Chondrocyte (in vitro differentiated cells): ENCODE measurements around the gene RMND1. TPM values are rescaled to one million over a fixed set of nuclear protein-coding genes. Genes with fewer than 3 reads are reported as not detected.
A peak's percentile ranks its signal among the peaks of the same experiment; 100 is the strongest.

Experiments
- DNase-seq: peaks from one replicate; pipeline ENCODE4 v3.0.0; 2021; ENCODE audit warnings: mixed read lengths, low spot score
- H3K27ac Mint-ChIP-seq: one replicate; pipeline ENCODE4 v1.8.0; 2021; ENCODE audit warnings: mild to moderate bottlenecking, moderate library complexity, mixed read lengths; ENCODE audit not compliant: unreplicated experiment
- H3K27me3 Mint-ChIP-seq: 2 replicates; pipeline ENCODE4 v1.8.0; 2021; ENCODE audit warnings: low read depth, mixed read lengths
- H3K36me3 Mint-ChIP-seq: 2 replicates; pipeline ENCODE4 v1.8.0; 2021; ENCODE audit warnings: low read depth, mixed read lengths
- H3K4me1 Mint-ChIP-seq: 2 replicates; pipeline ENCODE4 v1.8.0; 2021; ENCODE audit warnings: low read depth, mild to moderate bottlenecking, mixed read lengths
- H3K4me3 Mint-ChIP-seq: one replicate; pipeline ENCODE4 v1.8.0; 2021; ENCODE audit warnings: mild to moderate bottlenecking, moderate library complexity, mixed read lengths; ENCODE audit not compliant: unreplicated experiment
- H3K9me3 Mint-ChIP-seq: 2 replicates; pipeline ENCODE4 v1.8.0; 2021; ENCODE audit warnings: low read depth, mixed read lengths
- CTCF ChIP-seq: fragments of 200-600 bp; sonication (generic); IDR thresholded peaks from 2 replicates; pipeline ENCODE4 v1.5.0; 2021; ENCODE audit warnings: antibody characterized with exemption, mild to moderate bottlenecking, moderate library complexity
- total RNA-seq: library from RNA; stranded (reverse); gene quantifications from 3 replicates; pipeline ENCODE4 v1.2.1, GENCODE V29; 2021

The RMND1 gene
- total RNA-seq, 1 donor from 2014 or later: 42.5 TPM

DNA sequence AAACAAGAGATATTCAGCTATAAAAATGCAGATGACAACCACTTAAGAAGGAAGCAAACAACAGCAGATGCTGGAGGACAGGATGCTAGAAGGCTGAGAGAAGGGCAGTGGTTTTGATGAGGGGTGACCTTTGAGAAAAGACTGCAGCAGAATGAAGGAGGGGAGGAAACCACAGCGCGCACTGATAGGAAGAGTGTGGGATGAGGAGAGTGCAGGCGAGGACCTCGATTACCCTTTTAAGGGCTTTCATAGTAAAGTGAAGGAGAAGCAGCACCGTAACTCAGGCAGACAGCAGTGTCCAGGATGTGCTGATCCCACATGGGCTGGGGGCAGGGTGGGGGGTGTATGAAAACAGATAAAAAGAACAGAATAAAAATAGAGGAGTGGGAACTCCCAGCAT lies 79.8 kb downstream of the RMND1 start:
- Mint-ChIP-seq H3K27ac (no peak overlapping the region), H3K4me1 (peaks cover 42% of the 10 kb centered on the region), H3K36me3 (peaks cover 8% of the 10 kb centered on the region), H3K27me3 (no peaks in the 10 kb centered on the region), H3K4me3 (no peak overlapping the region), H3K9me3 (peaks cover 3% of the 10 kb centered on the region)
- no peak for DNase-seq
- no peak for TF ChIP-seq CTCF

GRCh38 chr6:151370509-151371078 lies 81.3 kb downstream of the RMND1 start:
- peak; percentile 77 for TF ChIP-seq CTCF
- Mint-ChIP-seq H3K27me3 (no peaks in the 10 kb centered on the region), H3K27ac (no peak overlapping the region), H3K4me3 (no peak overlapping the region), H3K4me1 (peaks cover 29% of the 10 kb centered on the region), H3K36me3 (peaks cover 15% of the 10 kb centered on the region), H3K9me3 (no peaks in the 10 kb centered on the region)
- DNase-seq: no peak

DNA sequence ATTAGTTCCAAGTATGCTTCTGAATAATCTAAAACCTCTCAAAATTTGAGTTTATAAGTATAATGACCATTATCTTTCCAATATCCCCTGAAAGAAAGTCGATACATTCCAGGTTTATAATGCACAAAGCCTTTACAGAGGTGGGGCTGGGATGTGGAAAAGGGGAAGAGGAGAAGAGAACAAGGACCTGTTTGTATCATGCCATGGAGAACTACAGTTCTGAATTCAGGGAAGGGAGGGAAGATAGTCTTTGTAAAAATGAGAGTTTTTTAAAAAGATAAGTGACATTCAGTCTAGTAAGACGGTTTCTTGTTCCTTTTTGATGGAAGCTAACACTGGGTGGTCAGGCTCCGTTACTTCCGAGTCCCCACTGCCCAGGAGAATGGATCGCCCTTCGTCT lies 86.7 kb downstream of the RMND1 start:
- peaks cover 12% of the 10 kb centered on the region for H3K36me3 Mint-ChIP-seq
- H3K4me3 Mint-ChIP-seq: no peak overlapping the region
- no peak for TF ChIP-seq CTCF
- DNase-seq: no peak
- peaks cover under 1% of the 10 kb centered on the region for H3K4me1 Mint-ChIP-seq
- no peak overlapping the region for H3K27ac Mint-ChIP-seq
- H3K9me3 Mint-ChIP-seq: no peaks in the 10 kb centered on the region
- H3K27me3 Mint-ChIP-seq: no peaks in the 10 kb centered on the region

GRCh38 chr6:151359486-151359885 lies 92.4 kb downstream of the RMND1 start:
- no peak overlapping the region for H3K4me3 Mint-ChIP-seq
- no peak for DNase-seq
- H3K4me1 Mint-ChIP-seq: peaks cover 9% of the 10 kb centered on the region
- no peak for TF ChIP-seq CTCF
- no peaks in the 10 kb centered on the region for H3K9me3 Mint-ChIP-seq
- H3K27me3 Mint-ChIP-seq: no peaks in the 10 kb centered on the region
- H3K27ac Mint-ChIP-seq: no peak overlapping the region
- peaks cover 6% of the 10 kb centered on the region for H3K36me3 Mint-ChIP-seq

- TF ChIP-seq CTCF: no peak
- H3K4me3 Mint-ChIP-seq: no peak overlapping the region
Observed at GRCh38 chr6:151358475-151358874, 93.5 kb downstream of the RMND1 start.

More at GRCh38 chr6:151358475-151358874, 93.5 kb downstream of the RMND1 start:
- Mint-ChIP-seq H3K36me3 (peaks cover 9% of the 10 kb centered on the region), H3K9me3 (no peaks in the 10 kb centered on the region), H3K4me1 (peaks cover 9% of the 10 kb centered on the region), H3K27ac (no peak overlapping the region), H3K27me3 (no peaks in the 10 kb centered on the region)
- no peak for DNase-seq
